Activated T-cell treated with anti-CD3 and anti-CD28 coated beads for 48 hours (primary cell): ENCODE results near the gene SAMD10.
"Not testable (repeated sequence)": the region's sequence is repeated elsewhere in the genome, so short reads cannot be mapped to it uniquely, and the experiment has no call there.

Source experiments
- DNase-seq: peaks from one replicate; pipeline ENCODE4 v3.0.0-alpha.2; 2020; ENCODE audit warnings: low read depth

Gene SAMD10

DNA sequence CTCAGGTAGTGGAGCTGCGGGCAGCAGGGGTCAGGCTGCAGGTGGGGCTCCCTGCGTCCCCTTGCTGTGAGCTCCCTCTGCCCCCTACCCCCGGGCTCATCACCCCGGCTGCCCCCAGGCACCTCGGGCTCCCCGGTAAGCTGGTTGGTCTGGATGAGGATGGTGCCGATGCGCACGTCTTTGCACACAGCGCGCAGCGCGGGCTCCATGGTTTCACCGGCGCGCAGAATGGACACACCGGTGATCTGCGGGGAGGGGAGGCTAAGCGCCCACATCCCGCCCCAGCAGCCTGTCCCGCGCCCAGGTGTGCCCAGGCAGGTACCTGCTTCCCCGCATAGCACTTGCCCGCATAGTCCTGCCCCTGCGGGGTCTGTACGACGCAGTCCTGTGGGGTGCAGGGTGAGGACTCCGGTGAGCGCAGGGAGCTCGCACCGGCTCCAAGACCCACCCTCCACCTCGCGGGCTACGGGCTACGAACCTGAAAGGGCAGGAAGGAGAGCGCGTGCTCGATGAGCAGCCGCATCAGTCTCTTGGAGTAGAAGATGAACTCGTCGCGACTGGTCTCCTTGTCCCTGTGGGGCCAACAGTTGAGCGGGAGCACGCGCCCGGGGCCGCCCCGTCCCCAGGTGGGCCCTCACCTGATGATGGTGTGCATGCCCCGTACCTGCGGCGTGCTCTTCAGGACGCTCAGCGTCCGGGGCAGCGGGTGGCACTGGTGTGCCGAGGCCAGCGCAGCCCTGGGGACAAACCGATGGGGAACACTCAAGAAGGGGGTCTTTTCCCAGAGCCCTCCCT is 38.8 kb downstream of the SAMD10 start:
- DNase-seq, result no peak

GRCh38 chr20:63940071-63940471 is 39.4 kb downstream of the SAMD10 start:
- DNase-seq, result no peak

DNA sequence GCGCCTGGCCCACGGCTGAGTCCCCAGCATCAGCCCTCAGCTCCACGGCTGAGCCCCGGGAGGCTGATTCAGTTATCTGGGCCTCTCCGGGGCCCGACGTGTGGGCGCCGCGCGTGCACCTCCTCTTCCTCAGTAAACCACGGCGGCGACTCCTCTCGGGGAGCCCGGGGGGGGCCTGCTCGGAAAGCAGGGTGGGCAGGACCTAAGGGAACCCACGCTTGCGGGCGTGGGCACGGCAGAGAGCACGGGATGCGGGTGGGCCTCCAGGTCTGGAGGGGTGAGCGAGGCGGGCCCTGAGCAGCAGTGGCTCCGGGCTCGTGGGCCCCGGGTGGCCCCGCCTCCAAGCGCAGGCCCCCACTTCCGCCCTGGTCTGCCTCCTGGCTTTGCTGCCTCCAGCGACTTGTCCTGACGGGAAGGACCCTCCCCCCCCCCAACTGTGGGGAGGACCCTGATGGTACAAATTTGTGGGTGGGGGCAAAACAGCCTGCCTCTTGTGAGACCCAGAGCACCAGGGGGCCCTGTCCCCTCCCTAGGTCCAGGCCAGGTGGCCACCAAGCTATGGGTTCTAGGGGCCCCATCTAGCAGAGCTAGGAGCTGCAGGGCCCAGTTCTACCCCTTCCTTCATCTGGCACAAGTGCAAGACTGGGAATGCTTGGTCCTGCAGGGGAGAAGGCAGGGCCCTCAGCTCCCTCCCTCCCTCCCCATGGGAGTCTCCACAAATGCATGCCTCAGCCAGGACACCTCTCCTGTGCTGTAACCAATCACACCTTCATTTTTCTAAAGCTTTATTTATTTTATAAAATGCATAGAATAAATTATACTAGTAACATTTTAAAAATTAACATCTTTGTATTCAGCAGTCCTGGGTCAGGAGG is 40.1 kb downstream of the SAMD10 start:
- no peak for DNase-seq

DNA sequence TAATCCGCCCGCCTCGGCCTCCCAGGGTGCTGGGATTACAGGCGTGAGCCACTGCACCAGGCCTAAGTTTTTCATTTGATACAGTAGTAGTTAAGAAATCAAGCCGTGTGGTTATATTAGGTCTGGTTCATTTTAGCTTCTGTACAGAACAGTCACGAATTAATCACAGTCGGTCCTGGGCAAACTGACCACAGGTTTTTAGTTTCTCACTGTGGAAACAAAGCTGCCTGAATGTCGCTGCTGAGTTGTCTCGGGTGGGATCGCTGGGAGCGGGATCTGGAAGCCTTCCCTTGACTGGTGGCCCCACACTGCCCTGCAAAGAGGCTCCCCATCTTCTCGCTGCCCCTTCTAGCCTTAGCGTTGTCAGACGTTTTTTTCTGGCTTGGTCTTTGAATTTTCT is 41.8 kb downstream of the SAMD10 start:
- no peak for DNase-seq

DNA sequence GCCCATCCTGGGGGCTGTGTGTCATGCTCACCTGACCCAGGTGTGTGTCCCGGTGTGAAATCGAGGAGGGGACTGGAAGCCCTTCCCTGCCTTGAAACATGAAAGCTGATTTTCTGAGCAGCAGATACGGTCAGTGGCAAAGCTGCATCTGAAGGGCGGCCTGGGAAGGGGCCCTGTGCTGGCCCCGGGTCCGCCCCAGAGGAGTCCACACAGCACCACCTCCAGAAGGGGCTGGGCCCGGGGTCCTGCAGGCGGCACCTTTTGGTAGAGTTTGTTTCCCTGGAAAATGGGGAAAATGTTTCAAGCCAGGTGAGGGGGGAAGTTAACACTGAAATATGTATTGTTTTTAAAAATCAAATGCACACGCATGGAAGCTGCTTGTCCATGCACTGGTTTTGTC is 44.0 kb downstream of the SAMD10 start:
- no peak for DNase-seq

- DNase-seq, result no peak
Measured at GRCh38 chr20:63934271-63935068, 45.0 kb downstream of the SAMD10 start.

- no peak for DNase-seq
Measured at GRCh38 chr20:63933646-63934045, 45.8 kb downstream of the SAMD10 start.

DNA sequence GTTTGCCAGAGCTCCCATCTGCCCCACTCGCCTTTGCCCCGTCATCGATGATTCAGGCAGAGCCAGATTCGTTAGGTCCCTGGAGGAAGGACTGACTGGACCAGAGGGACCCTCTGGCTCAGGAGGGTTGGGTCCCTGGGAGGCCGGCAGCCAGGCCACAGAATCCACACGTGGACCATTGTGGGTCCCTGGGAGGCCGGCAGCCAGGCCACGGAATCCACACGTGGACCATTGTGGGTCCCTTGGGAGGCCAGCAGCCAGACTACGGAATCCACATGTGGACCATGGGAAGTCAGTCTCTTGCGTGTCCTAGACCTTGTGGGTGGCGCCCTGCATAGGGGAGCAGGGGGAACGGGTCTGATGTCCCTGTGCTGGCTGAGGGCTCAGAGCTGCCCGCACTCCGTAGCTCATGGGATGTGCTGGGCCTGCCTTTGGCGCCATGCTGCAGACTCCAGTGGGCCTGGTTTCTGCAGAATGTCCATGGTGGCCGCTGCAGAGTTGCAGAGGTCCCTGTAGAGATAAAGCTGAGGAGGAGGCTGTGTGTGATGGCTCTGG is 46.8 kb downstream of the SAMD10 start:
- DNase-seq, result no peak

DNA sequence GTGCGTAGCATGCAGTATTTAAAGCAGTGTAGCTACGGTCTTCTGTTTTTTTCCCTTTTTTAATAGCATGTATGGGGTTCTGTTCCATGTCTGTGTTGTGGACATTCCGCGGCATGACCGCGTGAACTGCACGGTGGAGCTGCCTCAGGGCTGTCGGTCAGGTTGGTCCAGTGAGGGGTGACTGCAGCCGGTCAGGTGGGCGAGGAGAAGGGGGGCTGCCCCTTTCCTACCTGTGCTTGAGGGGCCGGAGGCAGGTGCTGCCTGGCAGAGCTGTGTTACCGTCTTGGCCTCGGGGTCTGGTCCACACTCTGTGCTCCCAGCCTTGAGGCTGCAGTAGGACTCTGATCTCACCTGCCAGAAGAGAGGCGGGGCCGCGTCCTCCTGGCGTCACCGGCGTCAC is 47.7 kb downstream of the SAMD10 start:
- no peak for DNase-seq

DNA sequence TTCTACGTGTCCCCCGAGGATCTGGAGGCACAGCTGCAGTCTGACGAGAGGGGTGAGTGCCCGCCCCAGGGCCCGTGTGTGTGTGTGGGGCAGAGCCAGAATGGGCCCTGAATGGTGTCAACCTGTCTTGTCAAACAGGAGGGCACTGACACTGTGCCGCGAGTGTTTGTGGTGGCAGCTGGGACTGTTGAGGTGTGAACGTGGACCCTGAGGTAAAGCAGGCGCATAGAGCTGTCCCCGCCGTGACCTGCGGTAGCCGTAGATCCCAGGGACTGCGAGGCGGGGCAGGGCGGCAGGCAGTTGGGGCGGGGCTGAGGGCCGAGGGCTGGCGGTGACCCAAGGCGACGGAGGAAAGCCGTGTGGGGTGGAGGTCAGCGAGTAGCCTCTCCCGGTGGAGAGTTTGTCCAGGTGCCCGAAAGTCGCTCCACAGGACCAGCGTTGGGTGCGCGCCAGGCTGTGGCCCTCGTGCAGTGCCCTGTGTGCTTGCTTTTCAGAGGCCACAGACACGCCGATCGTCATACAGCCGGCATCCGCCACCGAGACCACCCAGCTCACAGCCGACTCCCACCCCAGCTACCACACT is 48.4 kb downstream of the SAMD10 start:
- DNase-seq, result no peak

DNA sequence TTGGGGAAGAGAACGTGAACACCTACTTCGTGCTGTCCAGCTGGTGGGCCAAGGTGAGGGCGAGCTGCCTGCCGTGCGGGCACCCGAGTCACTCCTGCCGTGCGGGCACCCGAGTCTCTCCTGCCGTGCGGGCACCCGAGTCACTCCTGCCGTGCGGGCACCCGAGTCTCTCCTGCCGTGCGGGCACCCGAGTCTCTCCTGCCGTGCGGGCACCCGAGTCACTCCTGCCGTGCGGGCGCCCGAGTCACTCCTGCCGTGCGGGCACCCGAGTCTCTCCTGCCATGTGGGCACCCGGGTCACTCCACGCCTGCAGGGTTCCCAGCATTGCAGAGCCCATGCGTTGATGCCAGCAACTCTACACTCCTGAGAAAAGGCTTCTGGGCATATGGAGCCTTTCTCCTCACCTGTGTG is 50.0 kb downstream of the SAMD10 start:
- not testable (repeated sequence) for DNase-seq

DNA sequence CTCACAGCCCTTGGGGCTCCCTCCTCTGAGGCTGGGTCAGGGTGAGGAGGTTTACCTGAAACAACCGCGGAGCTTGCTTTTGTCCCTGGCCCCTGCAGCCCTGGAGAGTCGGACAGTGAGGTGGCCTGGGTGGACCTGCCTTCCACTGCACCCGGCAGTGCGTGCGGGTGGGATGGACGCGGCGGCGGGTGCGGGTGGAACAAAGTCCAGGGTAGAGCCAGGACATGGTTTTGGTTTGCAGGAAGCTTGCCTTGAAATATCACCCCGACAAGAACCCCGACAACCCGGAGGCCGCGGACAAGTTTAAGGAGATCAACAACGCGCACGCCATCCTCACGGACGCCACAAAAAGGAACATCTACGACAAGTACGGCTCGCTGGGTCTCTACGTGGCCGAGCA is 50.4 kb downstream of the SAMD10 start:
- no peak for DNase-seq

GRCh38 chr20:63926298-63926697 is 53.1 kb downstream of the SAMD10 start:
- no peak for DNase-seq

- no peak for DNase-seq
Measured at GRCh38 chr20:63924241-63924640, 55.2 kb downstream of the SAMD10 start.
